NCI-H2196 treated with DMSO at 0.1 percent for 48 hours (cell line): ENCODE data around the gene RRH.
A peak's percentile ranks its signal among the peaks of the same experiment; 100 is the strongest.
"Not testable (repeated sequence)": the region's sequence is repeated elsewhere in the genome, so short reads cannot be mapped to it uniquely, and the experiment has no call there.

Experiments
- DNase-seq: peaks from one replicate; lab custom pipeline; 2025; ENCODE audit not compliant: unreplicated experiment; lab: John Stamatoyannopoulos, UW

Gene RRH

DNA sequence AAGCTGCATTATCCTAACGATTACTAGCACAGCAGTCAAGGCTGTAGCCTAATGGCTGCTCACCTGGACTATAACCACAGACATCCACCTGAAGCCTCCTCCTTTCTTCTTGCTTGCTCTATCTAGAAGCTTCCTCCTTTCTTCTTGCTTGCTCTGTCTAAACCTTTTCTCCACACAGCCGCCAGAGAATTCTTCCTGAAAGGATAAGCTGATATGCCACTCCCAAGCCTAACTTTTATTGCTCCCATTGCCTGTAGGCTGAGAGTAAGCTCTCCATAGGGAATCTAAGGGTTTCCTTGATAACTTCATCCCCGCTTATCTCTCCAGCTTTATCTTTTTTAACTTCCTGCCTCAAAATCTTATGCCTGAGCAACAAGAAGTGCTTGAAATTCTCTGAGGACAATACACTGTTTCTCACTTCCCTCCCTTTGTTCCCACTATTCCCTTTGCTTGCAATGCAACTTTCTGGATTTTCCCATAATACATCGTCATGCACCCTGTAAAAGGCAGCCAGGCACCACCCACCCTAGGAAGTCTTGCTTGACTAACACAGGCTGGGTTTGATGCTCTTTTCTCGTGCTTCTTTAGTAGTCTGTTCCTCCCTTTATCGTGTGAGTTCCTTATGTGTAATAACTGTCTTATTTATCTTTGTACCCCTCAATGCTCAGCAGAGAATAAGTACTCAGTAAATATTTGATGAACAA is 18.8 kb downstream of the RRH start:
- DNase-seq = no peak

- DNase-seq = no peak
Observed at GRCh38 chr4:109847896-109848442, 20.2 kb downstream of the RRH start, which contains the start of gene LRIT3. LRIT3 (plus strand) TSS chr4:109848107; CDS start chr4:109848202, 95 bp downstream.

GRCh38 chr4:109848501-109848900 is 20.7 kb downstream of the RRH start:
- DNase-seq = no peak

GRCh38 chr4:109850601-109851000 is 22.8 kb downstream of the RRH start:
- DNase-seq = no peak

GRCh38 chr4:109859426-109860300 is 31.9 kb downstream of the RRH start:
- not testable (repeated sequence) for DNase-seq

DNA sequence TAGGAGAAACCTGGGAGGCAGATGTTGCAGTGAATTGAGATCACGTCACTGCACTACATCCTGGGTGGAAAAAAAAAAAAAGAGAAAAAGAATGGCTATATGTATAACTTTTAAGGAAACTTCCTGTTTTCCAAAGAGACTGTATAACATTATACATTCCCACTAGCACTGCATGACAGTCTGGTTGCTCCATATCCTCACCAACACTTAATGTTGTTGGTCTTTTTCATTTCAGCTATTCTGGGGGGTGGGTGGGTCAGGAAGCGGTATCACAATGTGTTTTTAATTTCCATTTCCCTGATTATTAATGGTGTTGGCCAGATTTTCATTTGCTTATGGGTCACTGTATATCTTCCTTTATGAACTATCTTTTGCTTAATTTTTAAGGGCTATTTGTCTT is 33.5 kb downstream of the RRH start:
- no peak for DNase-seq

DNA sequence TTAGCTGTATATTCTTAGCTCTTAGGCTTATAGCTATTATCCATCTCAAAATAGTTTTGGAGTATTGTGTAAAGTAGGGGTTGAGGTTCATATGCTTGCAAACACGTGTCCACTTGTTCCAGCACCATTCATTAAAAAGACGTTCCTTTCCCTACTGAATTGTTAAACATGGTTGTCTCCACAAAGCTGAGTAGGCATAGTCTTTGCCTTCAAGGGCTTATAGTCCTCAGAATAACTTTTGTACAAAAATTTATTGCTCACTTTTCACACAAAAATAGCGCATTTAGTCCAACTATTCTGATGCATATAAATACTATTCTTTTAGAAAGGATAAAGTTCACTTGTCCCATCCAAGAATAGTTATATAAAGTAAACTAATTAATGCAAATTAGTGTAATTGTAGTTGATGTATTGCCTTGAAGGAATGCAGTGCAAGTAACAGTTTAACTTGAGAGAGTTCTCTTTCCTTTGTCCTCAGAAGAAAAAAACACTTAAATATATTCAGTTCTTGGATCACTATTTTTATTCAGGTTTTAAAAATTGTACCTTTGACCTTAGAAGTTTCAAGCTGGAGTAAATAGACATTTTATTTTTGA is 34.2 kb downstream of the RRH start:
- no peak for DNase-seq

DNA sequence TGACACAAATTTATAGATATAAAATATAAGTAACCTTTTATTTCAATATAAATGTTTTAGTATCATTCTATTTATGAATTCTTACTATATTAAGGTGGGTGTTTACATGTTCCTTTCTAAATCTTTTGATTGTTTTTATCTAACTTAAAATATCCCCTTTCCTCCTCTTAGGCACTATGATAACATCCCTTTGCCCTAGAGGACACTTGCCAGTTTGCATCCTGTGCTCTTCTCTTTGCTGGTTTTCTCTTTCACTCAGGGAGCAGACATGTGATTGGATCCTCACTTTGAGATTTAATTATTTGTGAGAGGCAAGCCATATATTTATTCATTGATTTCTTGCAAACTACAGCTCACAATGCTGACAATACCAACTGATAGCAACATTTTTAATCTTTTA is 36.4 kb downstream of the RRH start:
- DNase-seq = no peak

DNA sequence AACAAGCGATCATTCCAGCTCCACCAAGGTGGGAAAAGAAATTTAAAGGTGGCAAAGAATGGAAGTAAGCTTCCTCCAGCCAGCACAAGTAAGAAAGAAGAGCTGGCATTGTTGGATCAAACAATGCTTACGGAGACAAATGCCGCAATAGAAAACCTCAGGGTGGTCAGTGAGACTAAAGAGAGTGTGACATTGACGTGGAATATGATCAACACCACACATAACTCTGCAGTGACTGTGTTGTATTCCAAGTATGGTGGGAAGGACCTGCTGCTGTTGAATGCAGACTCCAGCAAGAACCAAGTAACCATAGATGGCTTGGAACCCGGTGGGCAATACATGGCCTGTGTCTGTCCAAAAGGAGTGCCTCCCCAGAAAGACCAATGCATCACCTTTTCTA is 42.3 kb downstream of the RRH start:
- no peak for DNase-seq

- no peak for DNase-seq
Observed at GRCh38 chr4:109872065-109872464, 44.3 kb downstream of the RRH start.

GRCh38 chr4:109872950-109873656 is 45.3 kb downstream of the RRH start:
- DNase-seq = no peak

DNA sequence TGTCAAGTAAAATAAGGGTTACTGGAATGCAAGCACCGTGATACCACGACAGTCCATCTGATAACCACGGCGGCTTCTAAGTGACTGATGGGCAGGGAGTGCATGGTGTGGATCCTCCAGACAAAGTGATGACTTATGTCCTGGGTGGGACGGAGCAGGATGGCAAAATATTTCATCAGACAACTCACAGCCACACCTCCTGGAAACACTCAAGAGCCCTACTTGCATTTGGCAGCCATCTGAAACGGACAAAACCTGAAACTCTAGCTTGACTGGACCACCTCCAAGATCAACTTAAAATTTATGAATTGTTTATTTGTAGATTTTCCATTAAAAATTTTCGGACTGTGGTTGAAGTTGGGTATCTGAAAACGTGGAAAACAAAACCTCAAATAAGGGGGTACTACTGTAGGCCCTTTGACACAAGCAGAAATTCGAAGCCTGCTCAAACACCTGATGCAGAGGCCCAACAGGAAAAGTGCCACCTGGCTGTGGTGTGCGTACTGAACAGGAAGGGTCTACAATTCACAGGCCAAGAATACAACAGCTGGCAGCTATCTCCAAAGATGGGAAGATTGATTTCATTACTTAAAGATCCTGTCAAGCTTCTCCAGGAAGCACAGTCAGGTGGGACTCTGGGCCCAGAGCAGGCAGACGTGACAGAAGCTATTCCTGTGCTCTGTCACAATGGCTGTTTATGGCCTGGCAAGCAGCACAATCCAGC is 46.2 kb downstream of the RRH start:
- DNase-seq = peak; percentile 2

GRCh38 chr4:109875106-109875505 is 47.3 kb downstream of the RRH start:
- DNase-seq = no peak

DNA sequence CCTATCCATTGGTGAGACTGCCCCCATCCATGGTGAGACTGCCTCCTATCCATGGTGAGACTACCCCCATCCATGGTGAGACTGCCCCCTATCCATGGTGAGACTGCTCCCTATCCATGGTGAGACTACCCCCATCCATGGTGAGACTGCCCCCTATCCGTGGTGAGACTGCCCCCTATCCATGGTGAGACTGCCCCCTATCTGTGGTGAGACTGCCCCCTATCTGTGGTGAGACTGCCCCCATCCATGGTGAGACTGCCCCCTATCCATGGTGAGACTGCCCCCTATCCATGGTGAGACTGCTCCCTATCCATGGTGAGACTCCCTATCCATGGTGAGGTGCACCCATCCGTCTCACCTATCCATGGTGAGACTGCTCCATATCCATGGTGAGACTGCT is 47.8 kb downstream of the RRH start:
- DNase-seq = not testable (repeated sequence)

GRCh38 chr4:109876634-109877265 is 49.0 kb downstream of the RRH start:
- DNase-seq = no peak

GRCh38 chr4:109877400-109877799 is 49.6 kb downstream of the RRH start:
- no peak for DNase-seq

- DNase-seq = no peak
Observed at GRCh38 chr4:109878355-109878754, 50.6 kb downstream of the RRH start.

DNA sequence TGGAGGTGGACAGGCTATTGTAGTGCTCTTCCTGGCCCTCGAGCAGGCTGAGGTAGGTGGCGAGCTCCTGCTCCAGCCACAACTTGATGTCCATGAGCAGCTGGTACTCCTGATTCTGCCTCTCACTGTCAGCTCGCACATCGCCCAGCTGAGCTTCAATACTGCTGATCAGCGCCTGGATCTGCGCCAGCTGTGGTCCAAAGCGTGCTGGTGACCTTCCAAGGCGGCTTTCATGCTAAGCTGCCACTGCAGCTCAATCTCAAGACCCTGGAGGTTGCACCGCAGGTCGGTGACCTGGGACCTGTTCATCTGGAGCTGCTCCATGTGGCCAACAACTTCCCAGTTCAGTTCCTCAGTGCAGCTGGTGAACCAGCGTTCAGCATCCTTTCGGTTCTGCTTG is 51.3 kb downstream of the RRH start:
- no peak for DNase-seq

DNA sequence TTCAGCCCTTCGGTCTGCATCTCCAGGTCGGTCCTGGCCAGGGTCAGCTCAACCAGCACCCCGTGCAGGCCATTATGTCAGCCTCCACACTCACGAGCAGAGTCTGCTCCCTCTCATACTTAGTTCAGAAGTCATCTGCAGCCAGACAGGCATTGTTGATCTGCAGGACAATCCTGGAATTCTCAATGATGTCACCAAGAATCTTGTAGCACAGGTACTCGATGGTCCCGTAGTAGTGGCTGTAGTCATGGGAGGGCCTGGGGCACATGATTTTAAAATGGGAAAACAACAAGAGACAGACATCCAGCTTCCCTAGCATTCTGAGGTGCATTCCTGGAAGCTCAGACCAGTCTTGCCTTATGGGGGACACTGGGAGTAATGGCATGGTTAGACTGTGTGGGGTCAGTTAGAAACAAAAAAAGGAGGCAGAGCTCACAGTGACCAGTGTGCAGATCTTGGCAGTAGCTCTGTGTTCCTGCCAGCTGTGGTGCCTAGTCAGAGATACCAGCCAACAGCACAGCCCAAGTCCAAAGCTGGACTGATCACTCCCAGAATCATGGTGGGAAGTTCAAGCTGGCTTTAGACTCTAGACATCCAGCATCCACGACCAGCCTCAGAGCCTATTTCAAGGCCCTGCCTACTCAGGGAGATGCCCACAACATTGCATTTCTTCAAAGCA is 52.0 kb downstream of the RRH start:
- no peak for DNase-seq
